Naive thymus-derived CD4-positive, alpha-beta T cell (primary cell): ENCODE data around the gene CDC42BPB. TPM values are rescaled to one million over a fixed set of nuclear protein-coding genes. Genes with fewer than 3 reads are reported as not detected.

Experiments used
- ATAC-seq: fragments of 150-1000 bp; cut with Tn5 transposase; 2 replicates; pipeline ENCODE4 v1.10.0; 2021; ENCODE audit warnings: mild to moderate bottlenecking, moderate library complexity
- CTCF ChIA-PET: fragments of 350-600 bp; sonication (Branson Sonifier 250); formaldehyde crosslinking; loops from one replicate; lab custom pipeline; 2021; ENCODE audit warnings: antibody characterized with exemption; lab: Charles Lee
- POLR2A ChIA-PET: fragments of 350-600 bp; sonication (Branson Sonifier 250); formaldehyde crosslinking; loops from one replicate; lab custom pipeline; 2021; ENCODE audit warnings: antibody characterized with exemption, inconsistent platforms; lab: Charles Lee
- DNase-seq, 9 donors: peaks; one replicate each; pipeline versions ENCODE4 v3.0.0 to v3.0.0-alpha.2; 2020 to 2022; ENCODE audit warnings: mixed read lengths in 1 of 9
- H3K27ac ChIP-seq: one replicate; pipeline ENCODE4 v1.7.0; 2013; ENCODE audit warnings: mild to moderate bottlenecking, low read depth, low read length, moderate library complexity
- H3K27me3 ChIP-seq, 2 donors: one replicate each; pipeline ENCODE4 v1.7.0; 2013; ENCODE audit warnings: low read length in 2 of 2, mild to moderate bottlenecking in 2 of 2, moderate library complexity in 2 of 2; ENCODE audit not compliant: control insufficient read depth in 2 of 2, insufficient read depth in 2 of 2
- H3K36me3 ChIP-seq, 3 experiments: 1 replicate in 2 of 3; 2 replicates in 1 of 3; pipeline ENCODE4 v1.7.0; 2013; ENCODE audit warnings: low read length in 3 of 3, mild to moderate bottlenecking in 3 of 3, moderate library complexity in 1 of 3; ENCODE audit not compliant: insufficient read depth in 3 of 3, control insufficient read depth in 2 of 3
- H3K4me1 ChIP-seq, 2 donors: one replicate each; pipeline ENCODE4 v1.7.0; 2013; ENCODE audit warnings: low read length in 2 of 2, mild to moderate bottlenecking in 2 of 2, moderate library complexity in 1 of 2; ENCODE audit not compliant: control insufficient read depth in 2 of 2, insufficient read depth in 2 of 2
- H3K4me3 ChIP-seq: 2 replicates; pipeline ENCODE4 v1.7.0; 2013; ENCODE audit warnings: mild to moderate bottlenecking, low read length
- H3K9me3 ChIP-seq, 3 experiments: 1 replicate in 2 of 3; 2 replicates in 1 of 3; pipeline ENCODE4 v1.7.0; 2013; ENCODE audit warnings: low read length in 3 of 3; ENCODE audit not compliant: control insufficient read depth in 2 of 3
- H3K27ac Mint-ChIP-seq, 9 donors: one replicate each; pipeline ENCODE4 v1.8.0; 2020 to 2022; ENCODE audit warnings: mixed read lengths in 9 of 9, mild to moderate bottlenecking in 8 of 9, moderate library complexity in 5 of 9, inconsistent platforms in 2 of 9
- H3K27me3 Mint-ChIP-seq, 5 donors: one replicate each; pipeline ENCODE4 v1.8.0; 2021 to 2022; ENCODE audit warnings: mixed read lengths in 5 of 5, mild to moderate bottlenecking in 1 of 5
- H3K36me3 Mint-ChIP-seq, 5 donors: one replicate each; pipeline ENCODE4 v1.8.0; 2020 to 2022; ENCODE audit warnings: mixed read lengths in 5 of 5, mild to moderate bottlenecking in 3 of 5, inconsistent platforms in 1 of 5
- H3K4me1 Mint-ChIP-seq, 7 donors: one replicate each; pipeline ENCODE4 v1.8.0; 2020 to 2022; ENCODE audit warnings: mixed read lengths in 7 of 7, mild to moderate bottlenecking in 3 of 7, inconsistent platforms in 1 of 7
- H3K4me3 Mint-ChIP-seq, 10 donors: one replicate each; pipeline ENCODE4 v1.8.0; 2020 to 2022; ENCODE audit warnings: mild to moderate bottlenecking in 10 of 10, mixed read lengths in 10 of 10, moderate library complexity in 6 of 10, inconsistent platforms in 2 of 10
- H3K9me3 Mint-ChIP-seq, 11 donors: one replicate each; pipeline ENCODE4 v1.8.0; 2020 to 2022; ENCODE audit warnings: mixed read lengths in 11 of 11, mild to moderate bottlenecking in 4 of 11, inconsistent platforms in 1 of 11, moderate library complexity in 1 of 11
- intact Hi-C, 2 donors: fragments of 100-400 bp; cut with micrococcal nuclease; formaldehyde crosslinking; loops; one replicate each; pipeline ENCODE4 v1.15.1; 2023
- polyA plus RNA-seq, 2 donors: library from polyadenylated mRNA; unstranded; fragments of 300-500 nt; fragmentation: Illumina TruSeq; gene quantifications; one replicate each; pipeline ENCODE4 v1.2.3, GENCODE V29; 2021
- total RNA-seq, 6 experiments: library from RNA in 5 of 6; stranded (reverse) in 5 of 6; gene quantifications; 1 replicate in 5 of 6; 2 replicates in 1 of 6; pipeline ENCODE4 v1.2.3 and lab custom pipeline; 2021 to 2026

CDC42BPB gene
- total and polyA plus RNA-seq, 7 experiments from 2014 or later, result 0.34 to 16.0 (median 4.8) TPM

GRCh38 chr14:103023881-103024473 lies 33.4 kb downstream of the CDC42BPB start:
- ChIA-PET CTCF (no interaction called here), POLR2A (no interaction called here)
- Histone ChIP-seq H3K4me3 (no peak overlapping the region), H3K27ac (no peak overlapping the region), H3K36me3 (no peaks in the 10 kb centered on the region), H3K4me1 (no peaks in the 10 kb centered on the region), H3K9me3 (no peaks in the 10 kb centered on the region), H3K27me3 (no peaks in the 10 kb centered on the region)
- no peak for DNase-seq
- Mint-ChIP-seq H3K4me1 (peaks cover 0 to 24% (median 5%) of the 10 kb centered on the region in 7 donors), H3K9me3 (peaks cover 0 to 11% (median 3%) of the 10 kb centered on the region in 11 donors), H3K4me3 (no peak overlapping the region), H3K27ac (no peak overlapping the region), H3K36me3 (peaks cover 0 to 14% (median 10%) of the 10 kb centered on the region in 5 donors), H3K27me3 (peaks cover 0 to 10% (median 5%) of the 10 kb centered on the region in 5 donors)
- no peak for ATAC-seq
- intact Hi-C loops, result no loop called here

- CTCF ChIA-PET, result no interaction called here
Measured at GRCh38 chr14:103022685-103023044, 34.7 kb downstream of the CDC42BPB start.

GRCh38 chr14:103022002-103022684 lies 35.2 kb downstream of the CDC42BPB start:
- intact Hi-C loops, result no loop called here
- Histone ChIP-seq H3K27ac (no peak overlapping the region), H3K4me3 (no peak overlapping the region), H3K9me3 (no peaks in the 10 kb centered on the region), H3K36me3 (no peaks in the 10 kb centered on the region), H3K27me3 (no peaks in the 10 kb centered on the region), H3K4me1 (no peaks in the 10 kb centered on the region)
- H3K36me3 Mint-ChIP-seq, result peaks cover 0 to 14% (median 10%) of the 10 kb centered on the region in 5 donors
- ATAC-seq, result no peak
- peaks cover 0 to 25% (median 9%) of the 10 kb centered on the region in 7 donors for H3K4me1 Mint-ChIP-seq
- no peak for DNase-seq
- peaks cover 0 to 11% (median 3%) of the 10 kb centered on the region in 11 donors for H3K9me3 Mint-ChIP-seq
- CTCF ChIA-PET, result no interaction called here
- POLR2A ChIA-PET, result no interaction called here
- H3K4me3 Mint-ChIP-seq, result peak overlapping the region in 2 of 10 donors; percentile 71 to 82
- peaks cover 0 to 10% (median 6%) of the 10 kb centered on the region in 5 donors for H3K27me3 Mint-ChIP-seq
- H3K27ac Mint-ChIP-seq, result peak overlapping the region in 2 of 9 donors; percentile 19 to 52

More at GRCh38 chr14:103022685-103023044, 34.7 kb downstream of the CDC42BPB start:
- H3K36me3 Mint-ChIP-seq, result peaks cover 0 to 14% (median 10%) of the 10 kb centered on the region in 5 donors
- Histone ChIP-seq H3K27ac (no peak overlapping the region), H3K4me3 (no peak overlapping the region), H3K4me1 (no peaks in the 10 kb centered on the region), H3K36me3 (no peaks in the 10 kb centered on the region), H3K27me3 (no peaks in the 10 kb centered on the region), H3K9me3 (no peaks in the 10 kb centered on the region)
- no peak overlapping the region for H3K27ac Mint-ChIP-seq
- peak overlapping the region in 1 of 10 donors; percentile 37 for H3K4me3 Mint-ChIP-seq
- H3K9me3 Mint-ChIP-seq, result peaks cover 0 to 11% (median 3%) of the 10 kb centered on the region in 11 donors
- H3K4me1 Mint-ChIP-seq, result peaks cover 0 to 25% (median 9%) of the 10 kb centered on the region in 7 donors
- no peak for ATAC-seq
- peaks cover 0 to 10% (median 9%) of the 10 kb centered on the region in 5 donors for H3K27me3 Mint-ChIP-seq
- DNase-seq, result no peak
- intact Hi-C loops, result no loop called here
- POLR2A ChIA-PET, result interaction anchor here (0.7 kb wide), 1 partner anchor 263 kb away, joined by 3 read pairs; no protein-coding TSS in a partner anchor

- no peaks in the 10 kb centered on the region for H3K9me3 ChIP-seq
- H3K4me1 ChIP-seq, result no peaks in the 10 kb centered on the region
- Mint-ChIP-seq H3K9me3 (peaks cover 0 to 9% (median 2%) of the 10 kb centered on the region in 11 donors), H3K36me3 (peaks cover 0 to 11% (median 6%) of the 10 kb centered on the region in 5 donors), H3K27me3 (peaks cover 0 to 10% (median 3%) of the 10 kb centered on the region in 5 donors), H3K27ac (peak overlapping the region in 2 of 9 donors; percentile 7 to 52), H3K4me1 (peaks cover 0 to 25% (median 9%) of the 10 kb centered on the region in 7 donors), H3K4me3 (peak overlapping the region in 2 of 10 donors; percentile 71 to 82)
- ATAC-seq, result no peak
- ChIA-PET CTCF (no interaction called here), POLR2A (no interaction called here)
- intact Hi-C loops, result no loop called here
- DNase-seq, result no peak
- H3K4me3 ChIP-seq, result no peak overlapping the region
- H3K36me3 ChIP-seq, result no peaks in the 10 kb centered on the region
- no peak overlapping the region for H3K27ac ChIP-seq
- H3K27me3 ChIP-seq, result no peaks in the 10 kb centered on the region
Measured at GRCh38 chr14:103021684-103022001, 35.7 kb downstream of the CDC42BPB start.

GRCh38 chr14:103020271-103021170 lies 36.8 kb downstream of the CDC42BPB start:
- peaks cover 0 to 10% (median 3%) of the 10 kb centered on the region in 5 donors for H3K27me3 Mint-ChIP-seq
- no peak for ATAC-seq
- peaks cover 0 to 10% (median 3%) of the 10 kb centered on the region in 5 donors for H3K36me3 Mint-ChIP-seq
- no peak for DNase-seq
- peak overlapping the region in 2 of 10 donors; percentile 25 to 39 for H3K4me3 Mint-ChIP-seq
- H3K9me3 Mint-ChIP-seq, result peaks cover 0 to 3% (median 0%) of the 10 kb centered on the region in 11 donors
- CTCF ChIA-PET, result no interaction called here
- H3K27ac ChIP-seq, result no peak overlapping the region
- H3K4me3 ChIP-seq, result no peak overlapping the region
- H3K36me3 ChIP-seq, result no peaks in the 10 kb centered on the region
- intact Hi-C loops, result no loop called here
- no peak overlapping the region for H3K27ac Mint-ChIP-seq
- POLR2A ChIA-PET, result no interaction called here
- no peaks in the 10 kb centered on the region for H3K4me1 ChIP-seq
- no peaks in the 10 kb centered on the region for H3K9me3 ChIP-seq
- peaks cover 0 to 25% (median 10%) of the 10 kb centered on the region in 7 donors for H3K4me1 Mint-ChIP-seq
- H3K27me3 ChIP-seq, result no peaks in the 10 kb centered on the region

- H3K27me3 Mint-ChIP-seq, result peaks cover 0 to 10% (median 0%) of the 10 kb centered on the region in 5 donors
- no peak for DNase-seq
- H3K4me3 Mint-ChIP-seq, result no peak overlapping the region
- intact Hi-C loops, result no loop called here
- H3K9me3 ChIP-seq, result no peaks in the 10 kb centered on the region
- POLR2A ChIA-PET, result no interaction called here
- no peak overlapping the region for H3K27ac Mint-ChIP-seq
- no peak overlapping the region for H3K27ac ChIP-seq
- peaks cover 0 to 5% (median 3%) of the 10 kb centered on the region in 5 donors for H3K36me3 Mint-ChIP-seq
- CTCF ChIA-PET, result interaction anchor here (0.6 kb wide), 1 partner anchor 14 kb away, joined by 3 read pairs; no protein-coding TSS in a partner anchor
- H3K4me3 ChIP-seq, result no peak overlapping the region
- no peaks in the 10 kb centered on the region for H3K27me3 ChIP-seq
- H3K9me3 Mint-ChIP-seq, result peaks cover 0 to 3% (median 0%) of the 10 kb centered on the region in 11 donors
- H3K4me1 Mint-ChIP-seq, result peaks cover 2 to 28% (median 12%) of the 10 kb centered on the region in 7 donors
- no peaks in the 10 kb centered on the region for H3K36me3 ChIP-seq
- no peaks in the 10 kb centered on the region for H3K4me1 ChIP-seq
- no peak for ATAC-seq
Measured at GRCh38 chr14:103019826-103020225, 37.5 kb downstream of the CDC42BPB start.
